MM.1S (cell line): ENCODE measurements around the gene DCHS1.

ENCODE experiments used
- DNase-seq: peaks from one replicate; pipeline ENCODE4 v3.0.0-alpha.2; 2015
- H2AFZ ChIP-seq: fragments of 300-600 bp; sonication (generic); 2 replicates; pipeline ENCODE4 v1.6.0; 2016; ENCODE audit warnings: antibody characterized with exemption, low read length
- H3F3A ChIP-seq: fragments of 300-600 bp; sonication (generic); 2 replicates; pipeline ENCODE4 v1.6.1; 2016; ENCODE audit warnings: mild to moderate bottlenecking, antibody characterized with exemption, low read length, moderate library complexity, mixed read lengths; ENCODE audit not compliant: insufficient read depth
- H3K27ac ChIP-seq: fragments of 300-600 bp; sonication (generic); 2 replicates; pipeline ENCODE4 v1.5.1; 2016; ENCODE audit warnings: mild to moderate bottlenecking, low read length
- H3K27me3 ChIP-seq: fragments of 300-600 bp; sonication (generic); replicated peaks from 2 replicates; pipeline ENCODE4 v1.6.0; 2016; ENCODE audit warnings: low read length; ENCODE audit not compliant: insufficient read depth
- H3K36me3 ChIP-seq: fragments of 300-600 bp; sonication (generic); replicated peaks from 2 replicates; pipeline ENCODE4 v1.6.1; 2016; ENCODE audit warnings: mild to moderate bottlenecking, low read length, mixed read lengths; ENCODE audit not compliant: insufficient read depth
- H3K4me1 ChIP-seq: fragments of 300-600 bp; sonication (generic); 2 replicates; pipeline ENCODE4 v1.6.1; 2016; ENCODE audit warnings: low read length, mixed read lengths
- H3K4me2 ChIP-seq: fragments of 300-600 bp; sonication (generic); 2 replicates; pipeline ENCODE4 v1.6.0; 2016; ENCODE audit warnings: low read depth, low read length
- H3K4me3 ChIP-seq: fragments of 300-600 bp; sonication (generic); 2 replicates; pipeline ENCODE4 v1.5.1; 2016; ENCODE audit warnings: low read length, mixed read lengths
- H3K79me2 ChIP-seq: fragments of 300-600 bp; sonication (generic); 2 replicates; pipeline ENCODE4 v1.6.1; 2016; ENCODE audit warnings: mixed run types, low read length, mixed read lengths
- H3K9ac ChIP-seq: fragments of 300-600 bp; sonication (generic); 2 replicates; pipeline ENCODE4 v1.6.1; 2016; ENCODE audit warnings: low read length, mixed read lengths
- H3K9me2 ChIP-seq: fragments of 300-600 bp; sonication (generic); replicated peaks from 2 replicates; pipeline ENCODE4 v1.6.1; 2016; ENCODE audit warnings: mild to moderate bottlenecking, low read length, mixed read lengths; ENCODE audit not compliant: insufficient read depth
- H3K9me3 ChIP-seq: fragments of 300-600 bp; sonication (generic); replicated peaks from 2 replicates; pipeline ENCODE4 v1.6.1; 2016; ENCODE audit warnings: mild to moderate bottlenecking, low read length, mixed read lengths; ENCODE audit not compliant: insufficient read depth
- H4K20me1 ChIP-seq: fragments of 300-600 bp; sonication (generic); 2 replicates; pipeline ENCODE4 v1.6.1; 2016; ENCODE audit warnings: mild to moderate bottlenecking, low read length, moderate library complexity, mixed read lengths; ENCODE audit not compliant: insufficient read depth
- EZH2 ChIP-seq: fragments of 300-600 bp; sonication (generic); optimal IDR thresholded peaks from 2 replicates; pipeline ENCODE3; 2017; ENCODE audit warnings: low read depth, mild to moderate bottlenecking, antibody characterized with exemption, low read length, mixed read lengths
- EZH2phosphoT487 ChIP-seq: fragments of 300-600 bp; sonication (generic); IDR thresholded peaks from 2 replicates; pipeline ENCODE4 v1.6.1; 2018; ENCODE audit warnings: antibody characterized with exemption, low read length
- TF ChIP-seq, protein P1 (sequence below): fragments of 300-600 bp; sonication (generic); IDR thresholded peaks from 2 replicates; pipeline ENCODE4 v1.5.1; 2016; ENCODE audit warnings: antibody characterized with exemption, low read length, mixed read lengths

DCHS1 gene

DNA sequence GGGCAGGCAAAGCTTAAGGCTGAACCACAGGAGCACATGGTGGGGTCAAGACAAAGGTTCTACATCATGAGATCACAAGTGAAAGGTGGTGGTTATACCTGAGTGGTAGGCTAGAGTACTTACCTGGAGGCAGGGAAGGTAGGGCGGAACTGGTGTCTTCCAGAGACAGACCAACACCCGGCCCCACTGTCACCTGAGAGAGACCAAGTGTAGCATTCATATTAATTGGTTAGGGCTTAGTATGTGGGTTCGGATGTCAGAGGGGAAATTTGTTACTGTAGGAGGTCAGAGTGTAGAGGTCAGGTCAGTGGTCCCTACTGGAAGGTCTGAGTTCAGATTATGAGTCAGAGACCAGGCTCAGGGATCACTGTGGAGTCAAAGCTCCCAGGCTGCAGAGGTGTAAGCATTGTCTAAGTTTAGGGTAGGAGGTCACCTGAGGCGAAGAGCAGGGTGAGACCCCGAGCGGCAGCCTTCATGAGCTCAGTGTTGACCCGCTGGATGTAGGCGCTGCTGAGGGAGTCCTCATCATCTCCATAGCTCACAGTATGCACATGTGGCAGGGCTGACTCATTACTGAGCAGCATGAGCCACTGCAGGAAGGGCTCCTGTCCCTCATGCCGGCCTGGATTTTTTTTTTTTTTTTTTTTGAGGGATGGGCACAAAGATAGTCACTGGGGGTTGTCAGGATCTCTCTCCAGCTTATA is 39.6 kb downstream of the DCHS1 start:
- H3K4me2 ChIP-seq, result no peak overlapping the region
- H3K27me3 ChIP-seq, result no peaks in the 10 kb centered on the region
- H3K9me3 ChIP-seq, result no peaks in the 10 kb centered on the region
- no peaks in the 10 kb centered on the region for H4K20me1 ChIP-seq
- DNase-seq, result no peak
- H3K27ac ChIP-seq, result no peak overlapping the region
- TF ChIP-seq EZH2phosphoT487 (no peak), EZH2 (no peak)
- TF ChIP-seq, protein P1, sequence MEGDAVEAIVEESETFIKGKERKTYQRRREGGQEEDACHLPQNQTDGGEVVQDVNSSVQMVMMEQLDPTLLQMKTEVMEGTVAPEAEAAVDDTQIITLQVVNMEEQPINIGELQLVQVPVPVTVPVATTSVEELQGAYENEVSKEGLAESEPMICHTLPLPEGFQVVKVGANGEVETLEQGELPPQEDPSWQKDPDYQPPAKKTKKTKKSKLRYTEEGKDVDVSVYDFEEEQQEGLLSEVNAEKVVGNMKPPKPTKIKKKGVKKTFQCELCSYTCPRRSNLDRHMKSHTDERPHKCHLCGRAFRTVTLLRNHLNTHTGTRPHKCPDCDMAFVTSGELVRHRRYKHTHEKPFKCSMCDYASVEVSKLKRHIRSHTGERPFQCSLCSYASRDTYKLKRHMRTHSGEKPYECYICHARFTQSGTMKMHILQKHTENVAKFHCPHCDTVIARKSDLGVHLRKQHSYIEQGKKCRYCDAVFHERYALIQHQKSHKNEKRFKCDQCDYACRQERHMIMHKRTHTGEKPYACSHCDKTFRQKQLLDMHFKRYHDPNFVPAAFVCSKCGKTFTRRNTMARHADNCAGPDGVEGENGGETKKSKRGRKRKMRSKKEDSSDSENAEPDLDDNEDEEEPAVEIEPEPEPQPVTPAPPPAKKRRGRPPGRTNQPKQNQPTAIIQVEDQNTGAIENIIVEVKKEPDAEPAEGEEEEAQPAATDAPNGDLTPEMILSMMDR, result no peak
- H3K9me2 ChIP-seq, result no peaks in the 10 kb centered on the region
- H3K79me2 ChIP-seq, result peaks cover 22% of the 10 kb centered on the region
- H3K36me3 ChIP-seq, result no peaks in the 10 kb centered on the region
- no peak overlapping the region for H3K4me3 ChIP-seq
- peaks cover 14% of the 10 kb centered on the region; the same call in 1 of the 2 replicates for H3K4me1 ChIP-seq
- H3F3A ChIP-seq, result peaks cover 11% of the 10 kb centered on the region
- no peak overlapping the region for H3K9ac ChIP-seq
- H2AFZ ChIP-seq, result no peak overlapping the region

- Histone ChIP-seq H3K4me1 (peaks cover 18% of the 10 kb centered on the region; the same call in 1 of the 2 replicates), H3K27me3 (no peaks in the 10 kb centered on the region), H3F3A (peaks cover 11% of the 10 kb centered on the region), H3K79me2 (peaks cover 28% of the 10 kb centered on the region), H3K27ac (no peak overlapping the region), H3K9ac (no peak overlapping the region), H2AFZ (no peak overlapping the region), H3K4me3 (no peak overlapping the region), H3K9me3 (no peaks in the 10 kb centered on the region), H3K4me2 (no peak overlapping the region), H4K20me1 (no peaks in the 10 kb centered on the region), H3K9me2 (no peaks in the 10 kb centered on the region), H3K36me3 (no peaks in the 10 kb centered on the region)
- TF ChIP-seq EZH2 (no peak), EZH2phosphoT487 (no peak)
- TF ChIP-seq, protein P1, result no peak
- DNase-seq, result no peak
Measured at GRCh38 chr11:6615046-6615445, 40.6 kb downstream of the DCHS1 start.

GRCh38 chr11:6614446-6614845 is 41.2 kb downstream of the DCHS1 start:
- Histone ChIP-seq H3K27ac (no peak overlapping the region), H3F3A (peaks cover 11% of the 10 kb centered on the region), H3K4me1 (peaks cover 18% of the 10 kb centered on the region; the same call in 1 of the 2 replicates), H3K9ac (no peak overlapping the region), H3K4me2 (no peak overlapping the region), H3K36me3 (no peaks in the 10 kb centered on the region), H3K9me3 (no peaks in the 10 kb centered on the region), H3K79me2 (peaks cover 28% of the 10 kb centered on the region), H3K9me2 (no peaks in the 10 kb centered on the region), H3K27me3 (no peaks in the 10 kb centered on the region), H3K4me3 (no peak overlapping the region), H2AFZ (no peak overlapping the region), H4K20me1 (no peaks in the 10 kb centered on the region)
- TF ChIP-seq, protein P1, result no peak
- no peak for TF ChIP-seq EZH2
- TF ChIP-seq EZH2phosphoT487, result no peak
- no peak for DNase-seq
